Measurements from ENCODE around the gene CDKAL1.

CDKAL1 gene

GRCh38 chr6:20492099-20492498 is 42.2 kb upstream of the CDKAL1 start:
- Histone ChIP-seq H3K4me2 (ENCODE audit: low read length) (no peak overlapping the region), H3K9ac (ENCODE audit: low read length) (no peak overlapping the region), H3K4me3 (ENCODE audit: low read length) (no peak overlapping the region), H2AFZ (ENCODE audit: low read depth, low read length) (no peak overlapping the region), H3K36me3 (replicated peaks; ENCODE audit: low read depth, low read length) (peaks cover 16% of the 10 kb centered on the region), H3K27me3 (ENCODE audit: low read depth, low read length) (no peaks in the 10 kb centered on the region), H3K4me1 (ENCODE audit: low read length) (no peaks in the 10 kb centered on the region), H4K20me1 (ENCODE audit: insufficient read depth, low read length) (no peaks in the 10 kb centered on the region), H3K9me3 (ENCODE audit: insufficient read depth, low read length) (no peaks in the 10 kb centered on the region), H3K27ac (ENCODE audit: low read length) (no peak overlapping the region), H3K79me2 (ENCODE audit: low read length) (no peaks in the 10 kb centered on the region)
- no peak for TF ChIP-seq CTCF (IDR thresholded peaks at IDR 0.05; ENCODE audit: low read depth, low read length)
- TF ChIP-seq EZH2phosphoT487 (IDR thresholded peaks at IDR 0.05; ENCODE audit: low read depth), result no peak

- TF ChIP-seq CTCF (IDR thresholded peaks at IDR 0.05; ENCODE audit: low read depth, low read length) (no peak), EZH2phosphoT487 (IDR thresholded peaks at IDR 0.05; ENCODE audit: low read depth) (no peak)
- no peaks in the 10 kb centered on the region for H3K9me3 ChIP-seq (ENCODE audit: insufficient read depth, low read length)
- H3K4me2 ChIP-seq (ENCODE audit: low read length), result no peak overlapping the region
- H3K4me3 ChIP-seq (ENCODE audit: low read length), result no peak overlapping the region
- no peaks in the 10 kb centered on the region for H3K36me3 ChIP-seq (replicated peaks; ENCODE audit: low read depth, low read length)
- H3K27ac ChIP-seq (ENCODE audit: low read length), result no peak overlapping the region
- H2AFZ ChIP-seq (ENCODE audit: low read depth, low read length), result no peak overlapping the region
- H3K4me1 ChIP-seq (ENCODE audit: low read length), result no peaks in the 10 kb centered on the region
- H3K27me3 ChIP-seq (ENCODE audit: low read depth, low read length), result no peaks in the 10 kb centered on the region
- H3K79me2 ChIP-seq (ENCODE audit: low read length), result no peaks in the 10 kb centered on the region
- no peaks in the 10 kb centered on the region for H4K20me1 ChIP-seq (ENCODE audit: insufficient read depth, low read length)
- H3K9ac ChIP-seq (ENCODE audit: low read length), result no peak overlapping the region
These were observed 36.8 kb upstream of the CDKAL1 start for GRCh38 chr6:20497216-20498040.

- H4K20me1 ChIP-seq (ENCODE audit: insufficient read depth, low read length), result no peaks in the 10 kb centered on the region
- no peak overlapping the region for H3K4me2 ChIP-seq (ENCODE audit: low read length)
- no peaks in the 10 kb centered on the region for H3K9me3 ChIP-seq (ENCODE audit: insufficient read depth, low read length)
- no peak overlapping the region for H3K9ac ChIP-seq (ENCODE audit: low read length)
- no peaks in the 10 kb centered on the region for H3K36me3 ChIP-seq (replicated peaks; ENCODE audit: low read depth, low read length)
- no peak overlapping the region for H2AFZ ChIP-seq (ENCODE audit: low read depth, low read length)
- no peak overlapping the region for H3K27ac ChIP-seq (ENCODE audit: low read length)
- no peaks in the 10 kb centered on the region for H3K79me2 ChIP-seq (ENCODE audit: low read length)
- no peaks in the 10 kb centered on the region for H3K4me1 ChIP-seq (ENCODE audit: low read length)
- H3K4me3 ChIP-seq (ENCODE audit: low read length), result no peak overlapping the region
- H3K27me3 ChIP-seq (ENCODE audit: low read depth, low read length), result no peaks in the 10 kb centered on the region
- no peak for TF ChIP-seq CTCF (IDR thresholded peaks at IDR 0.05; ENCODE audit: low read depth, low read length)
- TF ChIP-seq EZH2phosphoT487 (IDR thresholded peaks at IDR 0.05; ENCODE audit: low read depth), result no peak
These were observed 36.2 kb upstream of the CDKAL1 start for GRCh38 chr6:20498041-20498385.

- Histone ChIP-seq H3K9ac (ENCODE audit: low read length) (no peak overlapping the region), H3K9me3 (ENCODE audit: insufficient read depth, low read length) (no peaks in the 10 kb centered on the region), H3K4me1 (ENCODE audit: low read length) (no peaks in the 10 kb centered on the region), H3K36me3 (replicated peaks; ENCODE audit: low read depth, low read length) (no peaks in the 10 kb centered on the region), H3K79me2 (ENCODE audit: low read length) (no peaks in the 10 kb centered on the region), H3K4me3 (ENCODE audit: low read length) (no peak overlapping the region), H3K4me2 (ENCODE audit: low read length) (no peak overlapping the region), H2AFZ (ENCODE audit: low read depth, low read length) (no peak overlapping the region), H3K27me3 (ENCODE audit: low read depth, low read length) (no peaks in the 10 kb centered on the region), H3K27ac (ENCODE audit: low read length) (no peak overlapping the region), H4K20me1 (ENCODE audit: insufficient read depth, low read length) (no peaks in the 10 kb centered on the region)
- TF ChIP-seq EZH2phosphoT487 (IDR thresholded peaks at IDR 0.05; ENCODE audit: low read depth) (no peak), CTCF (IDR thresholded peaks at IDR 0.05; ENCODE audit: low read depth, low read length) (no peak)
These were observed 25.0 kb upstream of the CDKAL1 start for GRCh38 chr6:20509212-20509611.
